SU-DHL-6 (cell line): ENCODE results near the gene ADAM8.

Experiments
- H2AFZ ChIP-seq: fragments of 200-600 bp; sonication (generic); 2 replicates; pipeline ENCODE4 v1.6.1; 2014; ENCODE audit warnings: low read depth, mild to moderate bottlenecking, moderate library complexity, mixed read lengths, antibody characterized with exemption, low read length; ENCODE audit not compliant: severe bottlenecking
- H3F3A ChIP-seq: fragments of 200-600 bp; shearing (Covaris generic); 2 replicates; pipeline ENCODE4 v1.6.0; 2016; ENCODE audit warnings: antibody characterized with exemption, mild to moderate bottlenecking; ENCODE audit not compliant: insufficient read depth
- H3K27ac ChIP-seq: fragments of 200-600 bp; sonication (generic); 2 replicates; pipeline ENCODE4 v1.5.1; 2016; ENCODE audit warnings: low read depth, mild to moderate bottlenecking, low read length, moderate library complexity, mixed read lengths
- H3K27me3 ChIP-seq: fragments of 200-600 bp; sonication (generic), shearing (Covaris generic); 2 replicates; pipeline ENCODE4 v1.6.0; 2014; ENCODE audit warnings: mild to moderate bottlenecking, low read length
- H3K36me3 ChIP-seq: fragments of 200-600 bp; sonication (generic); 2 replicates; pipeline ENCODE4 v1.6.1; 2014; ENCODE audit warnings: mild to moderate bottlenecking, low read length, mixed read lengths
- H3K4me2 ChIP-seq: fragments of 300-600, 200-600 bp; shearing (Covaris generic), sonication (generic); 2 replicates; pipeline ENCODE4 v1.6.0; 2014; ENCODE audit warnings: low read length, low read depth, mild to moderate bottlenecking; ENCODE audit not compliant: poor library complexity, severe bottlenecking
- H3K4me3 ChIP-seq: fragments of 200-600 bp; sonication (generic); 2 replicates; pipeline ENCODE4 v1.5.1; 2014; ENCODE audit warnings: antibody characterized with exemption, low read length, mild to moderate bottlenecking, mixed read lengths; ENCODE audit not compliant: insufficient read depth, poor library complexity, severe bottlenecking
- H3K79me2 ChIP-seq: fragments of 200-600 bp; sonication (generic); 2 replicates; pipeline ENCODE4 v1.6.1; 2014; ENCODE audit warnings: mild to moderate bottlenecking, low read length, moderate library complexity; ENCODE audit not compliant: insufficient read depth
- H3K9ac ChIP-seq: fragments of 200-600 bp; sonication (generic); 2 replicates; pipeline ENCODE4 v1.7.0; 2014; ENCODE audit warnings: mild to moderate bottlenecking, low read length
- H3K9me2 ChIP-seq: fragments of 200-600 bp; sonication (generic); replicated peaks from 2 replicates; pipeline ENCODE4 v1.6.1; 2014; ENCODE audit warnings: low read length; ENCODE audit not compliant: insufficient read depth
- H3K9me3 ChIP-seq: fragments of 200-600 bp; sonication (generic); 2 replicates; pipeline ENCODE4 v1.6.1; 2014; ENCODE audit warnings: low read length, mixed read lengths; ENCODE audit not compliant: insufficient read depth
- H4K20me1 ChIP-seq: fragments of 200-600 bp; sonication (generic); 2 replicates; pipeline ENCODE4 v1.6.1; 2014; ENCODE audit warnings: low read depth, mild to moderate bottlenecking, antibody characterized with exemption, low read length, moderate library complexity, mixed read lengths
- EZH2phosphoT487 ChIP-seq: fragments of 200-600 bp; sonication (generic), shearing (Covaris generic); conservative IDR thresholded peaks from 2 replicates; pipeline ENCODE4 v1.6.1; 2018; ENCODE audit warnings: mild to moderate bottlenecking, antibody characterized with exemption, low read length, moderate library complexity, mixed read lengths
- TF ChIP-seq, protein P1 (sequence below): fragments of 200-600 bp; sonication (generic); IDR thresholded peaks from one replicate; pipeline ENCODE4 v1.5.1; 2017; ENCODE audit warnings: antibody characterized with exemption, mild to moderate bottlenecking, low read length, moderate library complexity; ENCODE audit not compliant: insufficient read depth, poor library complexity, severe bottlenecking

ADAM8 gene

DNA sequence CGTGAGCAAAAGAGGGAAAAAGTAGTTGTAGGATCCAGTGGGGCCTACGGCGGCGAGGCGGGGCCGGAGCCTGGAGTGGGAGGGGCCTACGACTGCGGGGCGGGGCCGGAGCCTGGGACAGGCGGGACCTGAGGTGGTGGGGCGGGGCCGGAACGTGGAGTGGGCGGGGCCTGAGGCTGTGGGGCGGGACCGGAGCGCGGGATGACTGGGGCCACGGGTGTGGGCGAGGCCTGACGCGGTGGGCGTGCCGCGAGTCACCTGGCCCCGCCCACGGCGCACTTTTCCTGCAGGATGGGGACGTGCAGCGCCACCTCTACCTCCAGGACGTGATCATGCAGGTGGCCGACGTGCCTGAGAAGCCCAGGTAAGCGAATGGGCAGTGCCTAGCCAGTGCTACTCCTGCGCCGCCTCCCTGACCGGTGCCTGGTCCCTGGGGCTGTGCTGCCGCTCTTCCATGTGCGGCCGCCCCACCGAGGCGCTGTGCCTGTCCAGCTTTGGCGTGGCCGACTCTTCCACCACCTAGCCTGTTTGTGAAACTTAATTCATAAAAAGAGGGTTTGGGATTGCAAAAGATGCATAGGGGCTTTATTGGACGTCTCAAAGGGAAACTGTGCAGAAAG, 32.5 kb upstream of the ADAM8 start:
- Histone ChIP-seq H2AFZ (peak overlapping the region; percentile 84), H3K36me3 (peaks cover 4% of the 10 kb centered on the region; the same call in 1 of the 2 replicates), H4K20me1 (no peaks in the 10 kb centered on the region), H3K9me2 (no peaks in the 10 kb centered on the region), H3K4me2 (peak overlapping the region; percentile 82), H3K27me3 (no peaks in the 10 kb centered on the region), H3K27ac (peak overlapping the region; percentile 77), H3K4me3 (peak overlapping the region; percentile 85), H3K9ac (peak overlapping the region; percentile 85), H3F3A (peaks cover 5% of the 10 kb centered on the region; the same call in 1 of the 2 replicates), H3K79me2 (peaks cover 30% of the 10 kb centered on the region), H3K9me3 (no peaks in the 10 kb centered on the region)
- TF ChIP-seq EZH2phosphoT487 = no peak
- TF ChIP-seq, protein P1, sequence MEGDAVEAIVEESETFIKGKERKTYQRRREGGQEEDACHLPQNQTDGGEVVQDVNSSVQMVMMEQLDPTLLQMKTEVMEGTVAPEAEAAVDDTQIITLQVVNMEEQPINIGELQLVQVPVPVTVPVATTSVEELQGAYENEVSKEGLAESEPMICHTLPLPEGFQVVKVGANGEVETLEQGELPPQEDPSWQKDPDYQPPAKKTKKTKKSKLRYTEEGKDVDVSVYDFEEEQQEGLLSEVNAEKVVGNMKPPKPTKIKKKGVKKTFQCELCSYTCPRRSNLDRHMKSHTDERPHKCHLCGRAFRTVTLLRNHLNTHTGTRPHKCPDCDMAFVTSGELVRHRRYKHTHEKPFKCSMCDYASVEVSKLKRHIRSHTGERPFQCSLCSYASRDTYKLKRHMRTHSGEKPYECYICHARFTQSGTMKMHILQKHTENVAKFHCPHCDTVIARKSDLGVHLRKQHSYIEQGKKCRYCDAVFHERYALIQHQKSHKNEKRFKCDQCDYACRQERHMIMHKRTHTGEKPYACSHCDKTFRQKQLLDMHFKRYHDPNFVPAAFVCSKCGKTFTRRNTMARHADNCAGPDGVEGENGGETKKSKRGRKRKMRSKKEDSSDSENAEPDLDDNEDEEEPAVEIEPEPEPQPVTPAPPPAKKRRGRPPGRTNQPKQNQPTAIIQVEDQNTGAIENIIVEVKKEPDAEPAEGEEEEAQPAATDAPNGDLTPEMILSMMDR = no peak

DNA sequence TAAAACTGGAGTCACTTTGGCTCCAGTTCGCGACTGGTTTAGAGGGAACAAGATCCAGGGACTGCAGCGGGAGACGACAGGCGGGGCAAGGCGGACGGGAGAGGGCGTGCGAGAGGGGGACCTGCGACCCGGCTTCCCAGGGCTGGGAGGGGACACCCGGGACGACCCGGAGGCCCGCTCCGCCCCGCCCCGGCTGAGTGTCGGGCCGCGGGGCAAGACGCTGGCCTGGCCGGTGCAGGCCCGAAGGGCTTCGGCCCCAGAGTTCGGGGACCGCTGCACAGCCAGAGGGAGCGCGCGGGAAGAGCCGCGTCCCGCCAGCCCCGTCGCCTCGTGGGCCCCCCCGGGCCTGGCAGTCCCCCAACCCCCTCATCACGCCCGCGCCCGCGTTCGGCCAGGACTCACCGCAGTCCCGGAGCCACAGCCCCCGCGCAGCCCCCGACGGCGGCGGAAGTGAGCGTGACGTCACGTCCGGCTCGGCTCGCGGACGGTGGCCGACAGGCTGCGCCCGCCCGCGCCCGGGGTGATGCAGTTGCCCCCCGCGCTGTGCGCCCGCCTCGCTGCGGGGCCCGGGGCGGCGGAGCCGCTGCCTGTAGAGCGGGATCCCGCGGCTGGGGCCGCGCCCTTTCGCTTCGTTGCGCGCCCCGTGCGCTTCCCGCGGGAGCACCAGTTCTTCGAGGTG, 31.9 kb upstream of the ADAM8 start, which contains the start of the genes TUBGCP2 and ZNF511:
TUBGCP2 (minus strand) TSS at position 452 of the 679 bp plus-strand sequence. CDS start 5,931 bp downstream, outside the sequence.
ZNF511 (plus strand) TSS at position 494 of the 679 bp plus-strand sequence; CDS start at position 524, 30 bp downstream.
- Histone ChIP-seq H3K27ac (peak within 1 kb of the TSS; percentile 77), H3K9me2 (no peaks in the 10 kb centered on the region), H3K4me2 (peak within 1 kb of the TSS; percentile 82), H3K27me3 (no peaks in the 10 kb centered on the region), H3K9me3 (no peaks in the 10 kb centered on the region), H3K79me2 (peaks cover 35% of the 10 kb centered on the region), H3K36me3 (peaks cover 4% of the 10 kb centered on the region; the same call in 1 of the 2 replicates), H4K20me1 (no peaks in the 10 kb centered on the region), H2AFZ (peak within 1 kb of the TSS; percentile 84), H3F3A (peaks cover 5% of the 10 kb centered on the region; the same call in 1 of the 2 replicates), H3K4me3 (peak within 1 kb of the TSS; percentile 85), H3K9ac (peak within 1 kb of the TSS; percentile 85)
- no peak for TF ChIP-seq EZH2phosphoT487
- TF ChIP-seq, protein P1 = no peak

DNA sequence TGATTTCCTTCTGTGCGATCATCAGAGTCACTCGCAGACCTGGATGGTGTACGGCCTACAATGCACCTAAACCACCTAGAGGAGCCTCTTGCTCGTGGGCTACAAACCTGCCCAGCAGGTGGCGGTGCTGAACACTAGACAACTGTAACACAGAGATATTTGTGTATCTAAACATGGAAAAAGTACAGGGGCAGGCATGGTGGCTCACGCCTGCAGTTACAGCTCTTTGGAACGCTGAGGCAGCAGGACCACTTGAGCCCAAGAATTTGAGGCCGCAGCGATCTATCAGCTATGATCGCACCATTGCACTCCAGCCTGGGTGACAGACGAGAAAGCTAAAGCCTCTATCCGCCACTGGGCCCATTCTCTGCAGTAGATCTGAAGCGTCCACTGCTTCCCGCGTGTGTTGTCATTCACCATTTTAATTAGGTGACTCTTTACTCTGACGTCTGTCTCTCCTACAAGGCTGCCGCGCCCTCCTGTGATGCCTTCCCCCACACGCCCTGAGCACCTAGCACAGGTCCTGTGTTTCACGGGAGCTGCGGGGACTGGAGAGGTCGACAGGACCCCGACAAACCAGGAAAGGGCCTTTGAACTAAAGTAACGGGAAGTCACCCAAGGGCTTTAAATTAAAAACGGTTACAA, 31.2 kb upstream of the ADAM8 start:
- Histone ChIP-seq H3K27me3 (no peaks in the 10 kb centered on the region), H3K79me2 (peaks cover 40% of the 10 kb centered on the region), H3K9me3 (no peaks in the 10 kb centered on the region), H4K20me1 (no peaks in the 10 kb centered on the region), H2AFZ (peak overlapping the region; percentile 84), H3K9me2 (no peaks in the 10 kb centered on the region), H3K9ac (peak overlapping the region; percentile 85), H3K4me2 (peak overlapping the region; percentile 82), H3F3A (peaks cover 5% of the 10 kb centered on the region; the same call in 1 of the 2 replicates), H3K36me3 (peaks cover 4% of the 10 kb centered on the region; the same call in 1 of the 2 replicates), H3K4me3 (peak overlapping the region; percentile 85), H3K27ac (peak overlapping the region; percentile 77)
- no peak for TF ChIP-seq EZH2phosphoT487
- TF ChIP-seq, protein P1 = peak; percentile 4
